ENCODE measurements around the gene DLG1.

GRCh38 chr3:197266331-197266730 is 32.1 kb downstream of the DLG1 start:
- TF ChIP-seq JUND (IDR thresholded peaks at IDR 0.05) (no peak), CTCF (IDR thresholded peaks at IDR 0.05 in 2 of 3, conservative IDR thresholded peaks at IDR 0.05 in 1 of 3; ENCODE audit: borderline replicate concordance in 1 of 3, insufficient read depth in 1 of 3, low read depth in 2 of 3, low read length in 2 of 3) (no peak), SIN3A (IDR thresholded peaks at IDR 0.05; ENCODE audit: low read depth) (no peak), CEBPB (IDR thresholded peaks at IDR 0.05; ENCODE audit: low read depth) (no peak), TCF7L2 (IDR thresholded peaks at IDR 0.05; ENCODE audit: borderline replicate concordance, extremely low read depth, insufficient read depth, insufficient read length) (no peak), POLR2AphosphoS5 (IDR thresholded peaks at IDR 0.05; ENCODE audit: low read depth, low read length) (no peak), SP1 (IDR thresholded peaks at IDR 0.05; ENCODE audit: low read depth) (no peak), POLR2A (IDR thresholded peaks at IDR 0.05; ENCODE audit: borderline replicate concordance, extremely low read depth, insufficient read depth, insufficient read length) (no peak), FOSL1 (IDR thresholded peaks at IDR 0.05; ENCODE audit: low read depth) (no peak), SRF (IDR thresholded peaks at IDR 0.05; ENCODE audit: low read depth) (no peak)

Measured in HCT116 (cell line).